Measurements from ENCODE around the gene ZBTB7C. TPM values are rescaled to one million over a fixed set of nuclear protein-coding genes. Genes with fewer than 3 reads are reported as not detected.

Gene ZBTB7C
- total RNA-seq, 6 experiments from 2014 or later, result not detected

GRCh38 chr18:48385596-48385995 is 23.6 kb downstream of the ZBTB7C start:
- no peak for DNase-seq
- no peaks in the 10 kb centered on the region for H3K36me3 Mint-ChIP-seq (ENCODE audit: low read depth)
- H3K4me1 Mint-ChIP-seq (ENCODE audit: low read depth), result peaks cover 13% of the 10 kb centered on the region
- H3K27me3 Mint-ChIP-seq (ENCODE audit: insufficient read depth), result peaks cover 38% of the 10 kb centered on the region
- no peaks in the 10 kb centered on the region for H3K9me3 Mint-ChIP-seq
- no peak for TF ChIP-seq CTCF (IDR thresholded peaks at IDR 0.05)
- no peak overlapping the region for H3K27ac Mint-ChIP-seq
- H3K4me3 Mint-ChIP-seq, result no peak overlapping the region

- Mint-ChIP-seq H3K4me1 (ENCODE audit: low read depth) (no peaks in the 10 kb centered on the region), H3K27ac (no peak overlapping the region), H3K4me3 (no peak overlapping the region), H3K36me3 (ENCODE audit: low read depth) (no peaks in the 10 kb centered on the region), H3K27me3 (ENCODE audit: insufficient read depth) (peaks cover 57% of the 10 kb centered on the region), H3K9me3 (no peaks in the 10 kb centered on the region)
- no peak for TF ChIP-seq CTCF (IDR thresholded peaks at IDR 0.05)
- no peak for DNase-seq
These were observed 32.2 kb downstream of the ZBTB7C start for GRCh38 chr18:48376934-48377333.

- Mint-ChIP-seq H3K9me3 (no peaks in the 10 kb centered on the region), H3K27me3 (ENCODE audit: insufficient read depth) (peaks cover 54% of the 10 kb centered on the region), H3K27ac (no peak overlapping the region), H3K4me1 (ENCODE audit: low read depth) (no peaks in the 10 kb centered on the region), H3K4me3 (no peak overlapping the region), H3K36me3 (ENCODE audit: low read depth) (no peaks in the 10 kb centered on the region)
- DNase-seq, result no peak
- no peak for TF ChIP-seq CTCF (IDR thresholded peaks at IDR 0.05)
These were observed 32.8 kb downstream of the ZBTB7C start for GRCh38 chr18:48376406-48376805.

GRCh38 chr18:48375150-48375800 is 33.9 kb downstream of the ZBTB7C start:
- no peak overlapping the region for H3K27ac Mint-ChIP-seq
- no peaks in the 10 kb centered on the region for H3K4me1 Mint-ChIP-seq (ENCODE audit: low read depth)
- H3K27me3 Mint-ChIP-seq (ENCODE audit: insufficient read depth), result peaks cover 53% of the 10 kb centered on the region
- no peaks in the 10 kb centered on the region for H3K36me3 Mint-ChIP-seq (ENCODE audit: low read depth)
- TF ChIP-seq CTCF (IDR thresholded peaks at IDR 0.05), result no peak
- H3K4me3 Mint-ChIP-seq, result no peak overlapping the region
- no peaks in the 10 kb centered on the region for H3K9me3 Mint-ChIP-seq
- no peak for DNase-seq

- Mint-ChIP-seq H3K9me3 (no peaks in the 10 kb centered on the region), H3K4me3 (no peak overlapping the region), H3K27ac (no peak overlapping the region), H3K4me1 (ENCODE audit: low read depth) (no peaks in the 10 kb centered on the region), H3K36me3 (ENCODE audit: low read depth) (no peaks in the 10 kb centered on the region), H3K27me3 (ENCODE audit: insufficient read depth) (peaks cover 51% of the 10 kb centered on the region)
- DNase-seq, result no peak
- no peak for TF ChIP-seq CTCF (IDR thresholded peaks at IDR 0.05)
These were observed 34.6 kb downstream of the ZBTB7C start for GRCh38 chr18:48374423-48375149.

Data from HFFc6 (cell line).